Astrocyte (in vitro differentiated cells and primary cell): Measurements from ENCODE around the gene ASIC3. TPM values are rescaled to one million over a fixed set of nuclear protein-coding genes. Genes with fewer than 3 reads are reported as not detected.
A peak's percentile ranks its signal among the peaks of the same experiment; 100 is the strongest.

Experiments
- DNase-seq: peaks from one replicate; pipeline ENCODE4 v3.0.0-alpha.2; 2010; ENCODE audit warnings: low read depth
- FAIRE-seq: peaks from 2 replicates; lab custom pipeline; 2011; peaks lifted over from hg19 to GRCh38; lab: Jason Lieb, UNC
- H2AFZ ChIP-seq: 2 replicates; pipeline ENCODE4 v1.6.0; 2012; ENCODE audit warnings: low read depth, low read length, inconsistent platforms
- H3K27ac ChIP-seq: 2 replicates; pipeline ENCODE4 v1.5.1; 2011; ENCODE audit warnings: low read depth, low read length, inconsistent platforms
- H3K27me3 ChIP-seq: 2 replicates; pipeline ENCODE4 v1.6.0; 2011; ENCODE audit warnings: low read length, inconsistent platforms; ENCODE audit not compliant: insufficient read depth
- H3K36me3 ChIP-seq: 2 replicates; pipeline ENCODE4 v1.5.1; 2011; ENCODE audit warnings: low read length, inconsistent platforms; ENCODE audit not compliant: insufficient read depth
- H3K4me1 ChIP-seq: 2 replicates; pipeline ENCODE4 v1.5.1; 2011; ENCODE audit warnings: low read length, inconsistent platforms; ENCODE audit not compliant: insufficient read depth
- H3K4me2 ChIP-seq: 2 replicates; pipeline ENCODE4 v1.6.0; 2012; ENCODE audit warnings: low read length, inconsistent platforms
- H3K4me3 ChIP-seq: 2 replicates; pipeline ENCODE4 v1.5.1; 2011; ENCODE audit warnings: low read depth, mild to moderate bottlenecking, low read length, inconsistent platforms; ENCODE audit not compliant: insufficient read depth
- H3K79me2 ChIP-seq: 2 replicates; pipeline ENCODE4 v1.6.0; 2012; ENCODE audit warnings: mild to moderate bottlenecking, low read length, inconsistent platforms; ENCODE audit not compliant: insufficient read depth
- H3K9ac ChIP-seq: 2 replicates; pipeline ENCODE4 v1.6.0; 2012; ENCODE audit warnings: mild to moderate bottlenecking, low read length, inconsistent platforms
- H3K9me3 ChIP-seq: 2 replicates; pipeline ENCODE4 v1.5.1; 2012; ENCODE audit warnings: low read depth, mild to moderate bottlenecking, low read length, inconsistent platforms; ENCODE audit not compliant: insufficient read depth
- H4K20me1 ChIP-seq: 2 replicates; pipeline ENCODE4 v1.6.0; 2012; ENCODE audit warnings: low read length, inconsistent platforms; ENCODE audit not compliant: insufficient read depth
- H3K27ac Mint-ChIP-seq: one replicate; pipeline ENCODE4 v1.8.0; 2021; ENCODE audit warnings: mild to moderate bottlenecking, mixed read lengths; ENCODE audit not compliant: unreplicated experiment
- H3K27me3 Mint-ChIP-seq: one replicate; pipeline ENCODE4 v1.8.0; 2021; ENCODE audit warnings: low read depth, mixed read lengths; ENCODE audit not compliant: unreplicated experiment
- H3K36me3 Mint-ChIP-seq: one replicate; pipeline ENCODE4 v1.8.0; 2021; ENCODE audit warnings: low read depth, mixed read lengths; ENCODE audit not compliant: unreplicated experiment
- H3K4me1 Mint-ChIP-seq: one replicate; pipeline ENCODE4 v1.8.0; 2021; ENCODE audit warnings: low read depth, mixed read lengths; ENCODE audit not compliant: unreplicated experiment
- H3K4me3 Mint-ChIP-seq: one replicate; pipeline ENCODE4 v1.8.0; 2021; ENCODE audit warnings: mild to moderate bottlenecking, moderate library complexity, mixed read lengths; ENCODE audit not compliant: unreplicated experiment
- H3K9me3 Mint-ChIP-seq: one replicate; pipeline ENCODE4 v1.8.0; 2021; ENCODE audit warnings: mild to moderate bottlenecking, mixed read lengths; ENCODE audit not compliant: unreplicated experiment
- CTCF ChIP-seq: IDR thresholded peaks from 2 replicates; pipeline ENCODE4 v1.5.1; 2011; ENCODE audit warnings: low read depth, mild to moderate bottlenecking, inconsistent platforms, low read length, moderate library complexity; ENCODE audit not compliant: insufficient read depth
- EZH2 ChIP-seq: IDR thresholded peaks from 2 replicates; pipeline ENCODE4 v1.6.1; 2012; ENCODE audit warnings: mild to moderate bottlenecking, low read length, inconsistent platforms; ENCODE audit not compliant: insufficient read depth
- total RNA-seq: library from RNA; stranded (reverse); gene quantifications from 2 replicates; pipeline ENCODE4 v1.2.1, GENCODE V29; 2021

ASIC3 gene
- total RNA-seq, 1 donor from 2014 or later, result 3.9 TPM

DNA sequence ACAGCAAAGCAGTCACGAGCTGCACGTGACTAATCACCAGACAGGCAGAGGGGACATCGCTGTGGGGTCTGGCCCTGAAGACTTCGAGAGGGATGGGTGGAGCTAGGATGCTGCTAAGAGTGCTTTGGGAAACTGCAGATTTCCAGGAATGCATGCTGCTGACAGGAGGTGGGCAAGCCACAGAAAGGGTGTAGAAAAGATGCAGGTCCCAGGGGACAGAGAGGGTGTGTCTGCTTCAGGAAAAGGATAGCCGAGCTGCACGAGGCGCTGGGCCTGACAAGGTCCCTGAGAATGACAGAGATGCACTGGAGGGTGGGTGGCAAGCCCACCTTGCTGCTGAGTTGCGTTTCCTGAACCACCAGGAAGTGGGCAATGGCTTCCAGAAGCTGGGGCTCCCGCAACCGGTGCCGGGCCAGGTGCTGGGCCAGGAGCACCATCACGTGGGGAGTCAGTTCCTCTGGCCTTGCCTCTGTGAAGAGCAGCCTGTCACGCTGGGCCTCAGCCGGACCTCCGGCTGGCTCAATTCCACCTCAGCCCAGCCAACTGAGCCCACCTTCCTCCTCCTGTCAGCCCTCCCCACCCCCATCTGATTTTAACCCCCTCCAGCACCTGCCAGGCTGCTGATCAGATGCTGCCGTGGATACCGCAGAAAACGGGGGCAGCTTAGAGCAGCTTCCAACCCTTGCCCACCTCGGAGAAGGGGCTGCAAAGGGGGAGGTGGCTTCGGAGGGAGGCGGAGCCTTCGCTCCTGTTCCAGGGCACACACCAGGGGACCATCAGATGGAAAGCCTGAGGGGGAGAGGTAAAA lies 30.1 kb downstream of the ASIC3 start:
- Mint-ChIP-seq H3K36me3 (peaks cover 14% of the 10 kb centered on the region), H3K27me3 (no peaks in the 10 kb centered on the region), H3K4me1 (peaks cover 20% of the 10 kb centered on the region), H3K9me3 (no peaks in the 10 kb centered on the region), H3K4me3 (peak overlapping the region; percentile 96), H3K27ac (peak overlapping the region; percentile 34)
- H2AFZ ChIP-seq, result no peak overlapping the region
- DNase-seq, result no peak
- H3K9me3 ChIP-seq, result no peaks in the 10 kb centered on the region
- peaks cover 34% of the 10 kb centered on the region for H3K4me1 ChIP-seq
- no peak overlapping the region for H3K27ac ChIP-seq
- H3K9ac ChIP-seq, result peak overlapping the region; percentile 95
- H3K36me3 ChIP-seq, result peaks cover 15% of the 10 kb centered on the region
- H3K27me3 ChIP-seq, result no peaks in the 10 kb centered on the region
- peak overlapping the region; percentile 87 for H3K4me2 ChIP-seq
- TF ChIP-seq EZH2 (no peak), CTCF (no peak)
- peaks cover 56% of the 10 kb centered on the region for H4K20me1 ChIP-seq
- no peak for FAIRE-seq
- no peak overlapping the region for H3K4me3 ChIP-seq
- H3K79me2 ChIP-seq, result peaks cover 44% of the 10 kb centered on the region

DNA sequence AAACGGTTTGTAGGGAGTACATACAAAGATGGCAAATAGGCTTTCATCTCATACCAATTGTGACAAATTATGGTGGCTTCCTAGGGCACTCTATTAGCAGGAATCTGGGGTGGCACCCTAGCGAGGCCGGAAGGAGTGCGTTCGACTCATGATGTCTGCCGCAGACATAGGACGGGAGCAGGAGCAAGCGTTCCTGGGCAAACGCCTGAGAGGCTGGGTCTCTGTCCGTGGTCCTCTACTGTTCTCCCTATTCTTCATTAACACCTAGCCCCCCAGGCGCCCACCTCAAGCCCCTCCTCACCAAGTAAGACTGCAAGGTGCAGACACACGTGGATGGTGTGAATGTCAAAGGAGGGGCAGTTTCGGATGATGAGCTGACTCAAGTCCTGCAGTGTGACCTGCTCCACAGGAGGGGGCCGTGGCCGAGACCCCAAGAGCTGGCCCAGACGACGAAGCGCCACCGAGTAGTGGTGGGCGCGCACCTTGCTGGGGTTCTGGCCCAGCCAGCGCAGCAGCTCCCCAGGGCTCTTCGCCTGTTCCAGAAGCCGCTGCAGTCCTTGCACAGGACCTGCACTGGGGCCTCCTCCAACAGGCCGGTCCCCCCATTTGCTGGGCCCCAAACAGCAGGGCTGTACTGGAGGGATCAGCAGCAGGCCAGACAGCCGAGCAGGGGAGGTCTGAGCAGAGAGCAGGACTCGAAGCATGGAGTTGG lies 31.0 kb downstream of the ASIC3 start:
- no peak for FAIRE-seq
- Histone ChIP-seq H3K36me3 (peaks cover 12% of the 10 kb centered on the region), H3K4me1 (peaks cover 34% of the 10 kb centered on the region), H4K20me1 (peaks cover 52% of the 10 kb centered on the region), H3K9ac (peak overlapping the region; percentile 95), H3K4me2 (peak overlapping the region; percentile 87), H3K27ac (peak overlapping the region; percentile 89), H2AFZ (no peak overlapping the region), H3K27me3 (no peaks in the 10 kb centered on the region), H3K79me2 (peaks cover 44% of the 10 kb centered on the region), H3K9me3 (no peaks in the 10 kb centered on the region), H3K4me3 (peak overlapping the region; percentile 85)
- H3K36me3 Mint-ChIP-seq, result peaks cover 9% of the 10 kb centered on the region
- TF ChIP-seq CTCF, result no peak
- no peak for TF ChIP-seq EZH2
- H3K9me3 Mint-ChIP-seq, result no peaks in the 10 kb centered on the region
- H3K4me3 Mint-ChIP-seq, result peak overlapping the region; percentile 96
- no peak for DNase-seq
- peaks cover 20% of the 10 kb centered on the region for H3K4me1 Mint-ChIP-seq
- peak overlapping the region; percentile 77 for H3K27ac Mint-ChIP-seq
- no peaks in the 10 kb centered on the region for H3K27me3 Mint-ChIP-seq
